ENCODE results near the gene NEK7. TPM values are rescaled to one million over a fixed set of nuclear protein-coding genes. Genes with fewer than 3 reads are reported as not detected.

The NEK7 gene
- total and polyA plus RNA-seq, 2 of the 8 experiments (the other 6 are each of a cell fraction or from before 2014, with no cell fraction given): 5.1 to 10.0 TPM

- TF ChIP-seq RFX5 (IDR thresholded peaks at IDR 0.05; ENCODE audit: borderline replicate concordance, low read depth, low read length): no peak
Measured at GRCh38 chr1:198228925-198229324, 72.1 kb downstream of the NEK7 start (continued).

All from H1 (cell line).